ENCODE data around the gene CORO7.
"Not testable (repeated sequence)": the region's sequence is repeated elsewhere in the genome, so short reads cannot be mapped to it uniquely, and the experiment has no call there.

CORO7 gene

DNA sequence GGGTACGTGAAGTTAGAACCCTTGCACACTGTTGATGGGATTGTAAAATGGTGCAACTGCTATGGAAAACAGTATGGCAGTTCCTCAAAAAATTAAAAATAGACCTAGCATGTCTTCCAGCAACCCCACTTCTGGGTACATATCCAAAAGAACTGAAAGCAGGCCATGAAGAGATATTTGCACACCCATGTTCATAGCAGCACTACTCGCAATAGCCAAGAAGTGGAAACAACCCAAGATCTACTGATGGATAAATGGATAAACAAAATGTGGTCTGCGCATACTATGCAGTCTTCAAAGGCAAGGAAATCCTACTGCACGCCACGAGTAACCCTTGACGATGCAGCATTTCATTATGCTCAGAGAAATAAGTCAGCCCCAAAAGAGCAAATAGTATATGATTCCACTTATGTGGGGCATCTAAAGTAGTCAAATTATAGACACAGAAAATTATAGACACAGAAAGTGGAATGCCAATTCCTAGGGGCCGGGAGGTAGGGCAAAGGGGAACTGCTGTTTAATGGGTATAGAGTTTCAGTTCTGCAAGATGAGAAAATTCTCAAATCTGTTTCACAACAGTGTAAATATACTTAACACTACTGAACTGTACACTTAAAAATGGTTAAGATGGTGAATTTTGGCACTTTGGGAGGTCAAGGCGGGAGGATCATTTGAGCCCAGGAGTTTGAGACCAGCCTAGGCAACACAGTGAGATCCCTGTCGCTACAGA, 17.2 kb downstream of the CORO7 start:
- no peak for DNase-seq

DNA sequence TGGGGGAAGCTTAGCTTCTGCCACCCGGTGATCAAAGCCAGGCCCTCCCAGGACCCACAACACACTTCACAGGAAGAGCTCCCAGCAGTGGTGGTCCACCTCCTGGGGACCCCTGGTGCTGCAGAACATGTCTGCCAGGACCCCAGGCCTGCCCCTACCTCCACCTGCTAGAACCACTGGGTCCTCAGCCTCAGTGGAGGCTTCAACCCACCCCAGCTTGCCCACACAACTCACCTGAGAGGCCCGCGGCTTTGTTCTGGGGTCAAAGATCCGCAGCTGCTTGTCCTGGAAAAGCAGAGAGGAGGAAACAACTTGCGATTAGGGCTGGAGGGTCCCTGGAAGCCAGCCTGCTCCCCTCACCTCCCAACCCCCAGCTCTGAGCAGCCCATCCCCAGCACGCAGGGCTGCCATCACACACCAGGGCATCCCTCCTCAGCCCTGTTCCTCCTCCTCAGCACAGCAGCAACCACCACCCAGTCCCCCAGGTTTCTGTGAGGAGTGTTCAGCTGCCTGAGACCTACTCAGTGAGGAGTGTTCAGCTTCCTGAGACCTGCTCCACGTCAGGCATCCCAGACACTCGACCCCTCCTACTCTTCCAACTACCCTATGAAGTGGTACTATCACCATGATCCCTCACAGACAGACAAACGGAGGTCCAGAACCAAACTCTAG, 21.2 kb downstream of the CORO7 start:
- no peak for DNase-seq

DNA sequence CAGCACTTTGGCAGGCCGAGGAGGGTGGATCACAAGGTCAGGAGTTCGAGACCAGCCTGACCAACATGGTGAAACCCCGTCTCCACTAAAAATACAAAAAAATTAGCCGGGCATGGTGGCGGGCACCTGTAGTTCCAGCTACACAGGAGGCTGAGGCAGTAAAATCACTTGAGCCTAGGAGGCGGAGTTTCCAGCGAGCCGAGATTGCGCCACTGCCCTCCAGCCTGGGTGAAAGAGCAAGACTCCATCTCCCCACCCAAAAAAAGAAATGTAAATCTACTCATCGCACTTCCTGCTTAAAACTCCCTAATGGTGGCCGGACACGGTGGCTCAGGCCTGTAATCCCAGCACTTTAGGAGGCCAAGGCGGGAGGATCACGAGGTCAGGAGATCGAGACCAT, 22.5 kb downstream of the CORO7 start:
- DNase-seq = not testable (repeated sequence)

DNA sequence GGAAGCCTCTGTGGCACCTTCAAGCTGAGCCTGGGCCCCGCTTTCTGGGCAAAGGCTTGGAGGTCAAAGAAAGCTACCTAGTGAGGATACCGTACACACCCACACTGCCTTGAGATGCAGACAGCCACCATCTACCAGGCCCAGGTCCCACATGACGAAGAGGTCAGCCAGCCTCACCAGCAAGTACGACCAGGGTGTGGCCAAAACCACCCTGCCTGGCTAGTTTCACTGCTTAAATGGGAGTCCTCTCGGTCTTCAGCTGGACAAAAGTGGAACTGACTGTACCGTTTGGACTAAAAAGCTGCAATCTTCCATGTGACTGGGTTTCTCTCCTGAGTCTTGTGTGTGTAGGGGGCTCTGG, 23.2 kb downstream of the CORO7 start:
- no peak for DNase-seq

DNA sequence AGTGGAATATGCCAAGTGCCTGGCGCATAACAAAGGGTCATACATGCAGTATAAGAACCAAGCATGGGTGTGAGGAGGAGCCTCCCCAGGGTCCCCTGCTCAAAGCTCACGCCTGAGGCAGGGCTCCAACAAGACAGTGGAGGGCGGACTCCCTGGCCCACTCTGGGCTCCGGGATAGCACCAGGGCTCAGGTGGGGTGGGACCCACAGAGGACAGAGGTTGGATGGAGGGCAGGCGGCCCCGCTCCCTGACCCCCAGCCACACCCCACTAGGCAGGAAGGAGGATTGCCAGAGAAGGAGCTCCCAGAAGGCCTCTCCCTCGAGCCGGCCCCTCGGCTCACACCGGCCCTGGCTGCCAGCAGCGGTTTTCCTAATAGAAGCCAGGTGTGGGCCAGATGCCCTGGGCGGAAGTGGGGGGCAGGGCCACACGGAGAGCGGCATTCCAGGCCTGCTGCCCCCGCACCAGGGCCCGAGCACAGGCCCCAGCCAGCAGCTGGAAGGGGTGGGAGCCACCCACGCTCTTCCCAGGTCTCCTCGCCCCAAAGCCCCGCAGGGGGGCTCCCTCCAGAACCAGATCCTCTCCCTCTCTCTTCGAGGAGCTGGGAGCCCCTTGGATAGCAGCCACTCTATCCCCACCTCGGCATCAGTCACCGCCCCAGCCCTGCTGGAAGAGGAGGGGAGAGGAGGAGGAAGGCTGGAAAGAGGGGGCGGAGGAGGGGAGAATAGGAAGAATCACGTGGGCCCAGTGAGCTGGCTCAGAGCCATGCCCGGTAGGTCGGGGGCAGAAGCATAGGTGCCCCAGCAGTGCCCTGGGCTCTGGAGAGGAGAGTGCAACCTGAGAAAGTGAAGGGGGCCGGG, 23.8 kb downstream of the CORO7 start:
- peak; percentile 70 for DNase-seq

DNA sequence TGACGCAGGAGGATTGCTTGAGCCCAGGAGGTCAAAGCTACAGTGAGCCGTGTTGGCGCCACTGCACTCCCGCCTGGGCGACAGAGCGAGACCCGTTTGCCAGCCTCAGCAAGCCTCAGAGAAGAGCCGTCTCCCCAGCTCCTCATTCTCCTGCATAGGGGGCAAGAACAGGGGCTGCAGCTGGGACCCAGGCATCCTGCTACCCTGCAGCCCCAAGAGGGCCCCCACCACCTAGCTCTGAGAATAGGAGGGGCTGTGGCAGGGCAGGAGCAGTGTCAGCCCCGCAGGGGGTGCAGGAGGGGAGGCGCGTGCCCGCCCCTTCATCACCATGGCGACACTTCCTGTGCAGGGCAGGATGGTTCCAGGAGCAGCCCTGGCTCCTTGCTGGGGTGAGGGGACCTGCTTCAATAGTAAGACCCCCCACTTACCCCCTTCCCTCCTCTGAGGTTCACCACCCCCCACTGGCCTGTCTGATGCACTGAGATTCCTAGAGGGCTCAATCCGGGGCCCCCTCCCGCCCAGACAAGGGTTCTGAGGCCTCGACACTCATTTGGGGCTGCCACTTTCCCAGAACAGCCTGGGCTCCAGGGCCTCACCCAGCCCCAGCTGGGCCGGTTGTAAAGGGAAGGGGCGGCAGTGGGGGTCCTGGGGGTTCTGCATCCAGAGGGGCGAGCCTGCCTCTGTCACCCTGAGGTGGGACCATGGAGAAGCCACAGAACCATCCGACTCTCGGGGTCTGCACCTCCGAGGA, 24.6 kb downstream of the CORO7 start:
- DNase-seq = no peak

DNA sequence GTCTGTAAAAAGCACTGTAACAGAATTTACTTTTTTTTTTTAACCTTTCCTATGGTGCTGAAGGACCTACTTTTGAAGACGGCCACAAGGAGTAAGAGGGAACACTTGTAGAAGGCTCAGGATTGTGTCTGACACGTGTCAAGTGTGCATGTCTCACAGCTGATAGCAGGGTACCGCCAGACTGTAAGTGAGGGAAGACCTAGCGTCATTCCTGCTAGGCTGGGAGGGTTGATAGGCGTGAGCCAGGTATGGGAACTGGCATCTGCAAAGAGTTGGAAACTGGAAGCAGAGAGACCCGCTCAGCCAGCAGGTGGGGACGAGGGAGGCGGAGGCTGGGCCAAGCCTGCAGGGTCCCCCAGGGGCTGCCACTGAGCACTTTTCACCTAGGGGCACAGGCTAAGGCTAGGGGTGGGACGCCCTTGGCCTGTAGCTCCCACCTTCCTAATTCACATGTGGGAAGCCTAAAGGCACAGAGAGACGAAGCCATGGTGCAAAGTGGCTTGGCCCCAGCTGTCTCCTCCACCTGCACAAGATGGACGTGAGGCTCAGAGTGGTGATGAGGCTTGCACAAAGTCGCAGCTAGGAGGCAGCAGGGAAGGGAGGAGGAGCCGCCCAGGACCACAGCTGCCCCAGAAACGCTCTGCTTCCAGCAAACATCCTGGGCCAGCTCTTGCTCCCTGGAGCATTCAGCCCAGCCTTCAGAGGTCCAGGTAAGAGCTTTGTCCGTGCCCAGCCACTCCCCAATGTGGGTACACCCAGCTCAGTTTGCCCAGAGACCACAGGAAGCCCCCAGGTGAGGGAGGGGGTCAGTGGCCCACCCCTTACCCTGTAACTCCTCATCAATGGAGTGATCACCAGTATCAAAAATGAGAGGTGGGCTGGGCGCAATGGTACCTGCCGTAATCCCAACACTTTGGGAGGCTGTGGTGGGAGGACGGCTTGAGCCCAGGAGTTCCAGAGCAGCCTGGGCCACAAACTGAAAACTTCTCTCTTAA, 25.8 kb downstream of the CORO7 start:
- DNase-seq = no peak

DNA sequence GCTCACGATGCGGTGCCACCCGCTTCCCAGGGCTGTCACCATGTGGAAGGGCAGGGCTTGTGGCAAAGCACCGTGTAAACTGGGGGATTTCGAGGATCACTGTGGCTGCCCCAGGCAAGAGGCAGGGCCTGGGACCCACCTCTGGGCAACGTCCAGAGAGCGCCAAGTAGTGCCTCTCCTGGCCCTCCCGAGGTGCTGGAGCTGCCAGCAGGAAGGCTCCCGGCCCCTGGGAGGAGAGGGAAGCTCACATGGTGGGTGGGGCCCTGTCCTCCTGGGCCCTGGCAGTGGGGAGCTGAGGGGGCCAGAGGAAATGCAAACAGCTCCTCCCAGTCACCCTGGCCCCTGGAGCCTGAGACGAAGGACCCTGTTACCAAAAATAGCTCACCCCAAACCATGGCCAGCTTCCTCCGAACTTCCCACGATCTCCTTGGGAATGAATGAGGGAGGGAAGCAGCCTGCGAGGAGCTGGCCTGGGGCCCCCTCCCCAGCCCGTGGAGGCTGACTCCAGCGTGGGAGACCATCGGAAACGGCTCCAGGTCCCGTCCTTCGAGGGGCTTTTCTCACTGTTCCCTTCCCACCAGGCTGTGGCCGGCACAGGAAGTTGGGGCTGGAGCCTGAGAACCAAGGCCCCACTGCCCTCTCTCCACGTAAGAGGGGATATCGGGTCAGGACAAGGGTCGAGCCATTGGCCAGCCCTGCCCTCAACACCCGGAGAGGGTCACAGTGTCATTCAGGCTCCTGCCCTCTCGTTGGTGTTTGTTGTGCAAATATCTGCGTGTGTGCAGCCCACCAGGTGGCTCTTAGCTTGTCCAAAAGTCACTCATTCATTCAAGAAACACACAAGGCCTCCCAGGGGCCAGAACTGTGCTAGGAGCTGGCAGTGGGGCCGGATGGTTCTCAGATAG, 27.1 kb downstream of the CORO7 start:
- DNase-seq = no peak

DNA sequence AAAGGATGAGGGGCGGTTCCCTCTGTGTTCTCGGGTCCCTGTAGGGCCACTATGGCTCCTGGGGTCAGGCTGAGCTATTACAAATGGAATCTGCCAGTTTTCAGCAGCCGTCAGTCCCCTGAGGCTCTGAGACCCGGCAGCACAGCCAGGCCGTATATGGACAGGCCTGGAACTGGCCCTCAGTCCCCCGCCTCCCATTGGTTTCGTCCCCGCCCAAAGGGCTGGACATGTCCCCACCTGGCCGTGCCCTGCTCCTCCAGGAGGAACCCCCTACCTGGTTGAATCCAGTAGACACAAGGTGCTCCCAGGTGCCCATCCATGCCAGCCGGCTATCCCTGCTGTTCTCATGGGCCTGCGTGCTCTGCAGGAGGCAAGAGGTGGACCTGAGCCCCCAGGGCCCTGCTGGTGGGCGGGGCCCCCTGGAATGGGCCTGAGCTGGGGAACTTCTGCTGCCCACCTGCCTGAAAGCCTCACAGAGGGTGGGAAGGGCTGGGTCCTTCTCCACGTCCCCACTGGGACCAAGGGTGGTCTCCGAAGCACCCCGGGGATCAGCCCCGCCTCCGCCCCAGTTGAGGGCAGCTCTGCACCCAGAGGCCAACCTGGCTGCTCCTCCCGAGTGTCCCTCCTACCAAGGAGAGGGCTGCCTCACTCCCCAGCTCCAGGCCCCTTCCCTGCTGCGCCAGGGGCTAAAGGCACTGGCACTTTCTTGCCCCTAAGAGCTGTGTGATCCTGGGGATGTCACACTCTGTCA, 27.9 kb downstream of the CORO7 start:
- DNase-seq = no peak

DNA sequence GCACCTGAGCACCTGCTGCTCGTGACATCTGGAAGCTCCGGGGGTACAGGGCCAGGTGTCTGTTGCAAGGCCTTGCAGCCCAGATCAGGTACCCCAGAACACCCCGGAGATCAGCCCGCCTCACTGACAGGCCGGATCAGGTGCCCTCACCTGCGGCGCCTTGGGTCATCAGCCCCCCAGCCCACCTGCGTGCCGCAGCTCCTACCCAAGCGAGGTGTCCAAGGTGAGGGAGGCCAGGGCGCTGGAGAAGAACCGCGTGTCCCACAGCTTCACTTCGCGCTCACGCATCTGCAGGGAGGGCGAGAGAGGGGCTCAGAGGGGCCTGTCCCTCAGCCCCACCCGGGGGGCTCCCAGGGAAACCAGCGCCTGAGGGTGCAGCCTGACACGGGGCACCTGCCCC, 28.6 kb downstream of the CORO7 start:
- DNase-seq = no peak

DNA sequence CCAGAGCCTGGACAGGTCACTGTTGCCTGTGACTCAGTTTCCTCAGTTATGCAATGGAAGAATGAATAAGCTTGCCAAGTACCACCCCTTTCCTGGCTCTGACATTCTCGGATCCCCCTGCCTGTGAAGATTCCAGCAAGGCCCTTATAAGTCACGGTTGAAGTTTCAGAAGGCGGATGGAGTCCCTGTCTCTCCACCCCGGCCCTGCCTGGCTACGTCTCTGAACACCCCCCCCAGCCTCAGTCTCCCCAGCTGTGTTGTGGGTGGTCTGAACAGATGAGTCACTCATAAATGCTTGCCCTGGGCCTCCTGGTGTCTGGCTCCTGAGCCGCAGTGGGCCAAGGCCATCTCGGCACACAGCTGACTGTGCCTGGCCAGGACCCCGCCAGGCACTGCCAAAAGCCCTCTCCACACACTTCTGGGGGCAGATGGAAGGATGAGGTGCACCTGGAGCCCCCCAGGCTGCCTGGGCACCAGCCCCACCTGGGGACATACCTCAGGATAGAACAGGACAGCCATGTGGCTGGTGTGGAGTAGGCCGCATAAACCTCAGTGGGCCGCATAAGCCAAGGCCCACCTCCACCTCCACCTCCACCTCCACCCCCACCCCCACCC, 29.3 kb downstream of the CORO7 start:
- DNase-seq = no peak

DNA sequence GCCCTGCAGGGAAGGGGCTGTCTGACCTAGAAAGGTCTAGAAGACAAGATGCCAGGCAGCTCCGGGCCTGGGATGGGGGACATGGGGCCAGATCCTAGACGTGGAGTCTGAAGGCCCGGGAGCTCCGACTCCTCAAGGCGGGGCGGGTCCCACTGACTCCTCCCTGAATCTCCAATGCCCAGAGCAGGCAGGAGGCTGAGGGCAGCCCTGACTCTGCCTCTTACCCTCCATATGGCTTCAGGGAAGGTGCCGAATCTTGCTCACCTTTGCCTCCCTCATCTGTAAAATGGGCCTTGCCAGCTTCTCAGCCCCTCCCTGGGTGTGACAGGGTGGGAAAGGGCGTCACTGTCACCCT, 30.0 kb downstream of the CORO7 start:
- DNase-seq = no peak

DNA sequence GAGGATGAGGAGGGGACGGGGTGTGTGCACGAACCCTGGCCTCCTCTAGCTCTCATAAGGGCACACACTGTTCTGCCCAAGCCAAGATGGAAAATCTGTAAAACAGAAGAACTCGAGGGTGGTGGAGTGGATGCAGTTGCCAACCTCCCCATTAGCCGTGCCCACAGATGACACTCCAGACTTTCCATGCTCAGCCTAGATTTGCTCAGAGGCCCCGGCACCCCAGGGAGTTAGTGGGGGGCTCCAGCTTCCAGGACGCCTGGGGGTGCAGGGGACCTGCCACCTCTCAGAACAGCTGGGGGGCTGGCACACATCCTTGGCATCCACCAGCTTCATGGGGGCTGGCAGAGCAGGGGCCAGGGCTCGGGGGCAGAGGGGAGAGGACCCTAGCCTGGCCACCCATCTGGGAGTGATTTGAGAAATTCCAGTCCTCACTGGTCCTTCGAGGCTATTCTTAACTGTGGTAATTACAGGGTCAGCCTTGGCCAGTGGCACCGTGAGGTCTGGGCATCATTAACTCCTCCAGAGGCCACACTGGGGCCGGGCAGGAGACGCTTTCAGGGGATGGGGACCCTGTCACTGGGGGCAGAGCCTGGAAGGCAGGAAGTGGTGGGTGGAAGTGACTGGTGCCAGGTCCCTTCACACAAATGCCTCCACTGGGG, 30.5 kb downstream of the CORO7 start:
- no peak for DNase-seq

DNA sequence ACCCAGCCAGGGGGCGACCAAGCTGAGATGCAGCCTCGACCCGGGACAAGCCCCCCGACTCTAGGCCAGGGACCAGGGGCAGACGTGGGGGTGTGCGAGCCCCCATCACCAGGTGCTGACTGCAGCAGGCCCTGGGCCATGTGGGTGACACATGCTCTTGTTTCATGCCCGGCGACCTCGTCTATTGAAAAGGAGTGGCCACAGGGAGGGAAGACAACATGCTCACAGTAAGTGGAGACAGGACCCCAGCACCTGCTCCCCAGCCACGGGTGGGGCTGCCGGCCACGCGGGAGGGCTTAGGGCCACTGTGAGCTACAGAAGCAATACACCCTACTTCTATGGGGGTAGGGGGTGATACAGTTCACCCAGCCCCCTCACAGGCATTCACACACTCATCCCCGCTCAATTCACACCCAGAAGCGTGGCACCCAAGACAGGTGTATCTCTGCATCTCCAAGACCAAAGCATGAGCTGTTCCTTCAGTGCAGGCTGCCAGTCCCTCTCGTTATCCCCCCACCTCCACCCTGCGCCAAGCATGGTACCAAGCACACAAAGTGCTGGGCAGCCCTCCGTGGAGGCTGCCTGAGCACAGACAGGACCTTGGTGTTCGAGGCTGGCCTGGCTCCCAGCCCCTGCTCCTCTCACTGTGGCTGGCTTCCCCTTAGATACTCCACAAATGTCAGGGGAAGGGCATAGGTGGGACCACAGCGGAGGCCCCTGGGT, 31.2 kb downstream of the CORO7 start:
- no peak for DNase-seq

DNA sequence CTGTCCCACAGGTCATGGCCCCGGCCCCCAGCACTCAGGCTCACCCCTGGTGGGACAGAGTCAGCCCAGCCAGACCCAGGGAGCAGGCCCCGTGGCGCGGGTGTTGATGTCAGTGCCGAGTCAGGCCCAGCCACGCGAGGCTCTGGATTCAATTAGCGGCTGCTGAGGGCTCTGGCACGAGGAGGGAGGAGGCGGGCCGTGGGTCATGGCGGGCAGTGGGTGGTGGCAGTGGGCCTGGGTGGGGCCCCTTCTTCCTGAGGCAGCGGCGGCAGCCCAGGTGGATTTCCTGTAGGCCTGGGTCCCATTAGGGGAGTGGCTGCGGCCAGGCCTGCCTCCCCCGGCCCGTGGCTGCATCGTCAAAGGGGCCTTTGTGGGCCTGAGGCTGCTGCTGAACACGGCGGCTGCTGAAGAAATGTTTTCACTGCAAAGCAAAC, 31.9 kb downstream of the CORO7 start:
- no peak for DNase-seq

DNA sequence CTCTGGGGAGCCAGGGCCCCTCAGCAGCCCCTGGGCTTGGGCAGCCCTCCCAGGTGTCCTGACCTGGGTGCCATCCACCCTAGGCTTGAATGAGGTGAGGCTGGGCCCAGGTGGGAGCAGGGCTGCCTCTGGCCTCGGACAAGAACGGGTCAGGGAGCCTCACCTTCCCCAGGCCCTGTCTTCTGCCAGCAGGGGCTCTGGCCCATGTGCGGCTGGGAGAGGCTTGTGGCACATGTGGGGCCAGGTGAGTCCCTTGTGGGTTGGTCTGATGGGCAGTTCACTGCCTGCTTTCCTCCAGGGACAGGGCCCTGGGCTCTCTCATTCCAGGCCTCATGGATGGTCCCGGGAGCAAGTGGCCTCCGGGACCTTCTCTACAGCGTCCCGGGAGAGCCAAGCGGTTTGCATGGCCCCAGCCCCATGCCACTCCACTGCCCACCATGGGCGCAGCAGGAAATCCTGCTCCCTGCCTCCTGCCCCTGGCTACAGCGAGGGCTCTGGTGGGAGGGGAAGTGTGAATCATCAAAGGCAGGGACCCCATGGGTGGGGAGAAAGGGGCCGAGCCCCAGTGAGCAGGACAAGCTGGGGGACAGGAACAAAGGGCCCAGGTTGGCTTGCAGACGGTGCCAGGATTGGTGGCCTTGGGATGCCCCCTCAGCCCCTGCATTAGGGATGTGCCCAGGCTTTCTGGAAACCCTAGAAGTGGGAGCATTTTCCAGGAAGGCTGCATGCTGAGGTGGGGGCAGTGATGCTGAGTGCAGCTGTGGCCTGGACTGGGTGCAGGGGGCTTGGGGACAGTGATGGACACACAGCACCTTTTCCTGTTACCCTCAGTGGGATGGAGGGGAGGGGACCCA, 32.6 kb downstream of the CORO7 start:
- DNase-seq = no peak

DNA sequence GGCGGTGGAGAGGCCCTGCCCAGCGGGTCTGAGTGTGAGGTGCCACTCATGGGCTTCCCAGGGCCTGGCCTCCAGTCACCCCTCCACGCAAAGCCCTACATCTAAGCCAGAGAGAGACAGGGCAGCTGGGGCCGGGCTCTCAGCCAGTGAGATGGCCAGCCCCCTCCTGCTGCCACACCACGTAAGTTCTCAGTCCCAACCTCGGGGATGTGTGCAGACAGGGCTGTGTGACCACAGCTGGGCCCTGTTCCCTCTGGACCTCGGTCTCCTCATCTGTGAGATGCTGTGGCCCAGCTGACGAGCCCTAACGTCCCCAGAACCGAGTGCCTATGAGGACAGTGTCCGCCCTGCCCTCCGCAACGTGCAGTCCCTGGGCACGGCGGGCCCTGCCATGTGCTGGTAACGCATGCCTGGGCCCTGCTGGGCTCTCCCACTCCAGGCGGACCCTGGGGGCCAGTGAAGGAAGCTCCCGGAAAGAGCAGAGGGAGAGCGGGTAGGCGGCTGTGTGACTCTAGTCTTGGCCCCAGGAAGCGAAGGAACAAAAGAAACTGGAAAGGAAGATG, 33.5 kb downstream of the CORO7 start:
- no peak for DNase-seq

Data from NCI-H1105 (cell line).